Urinary bladder (tissue), 4 donors: ENCODE results near the gene CTXND1. TPM values are rescaled to one million over a fixed set of nuclear protein-coding genes. Genes with fewer than 3 reads are reported as not detected.
"Not testable (repeated sequence)": the region's sequence is repeated elsewhere in the genome, so short reads cannot be mapped to it uniquely, and the experiment has no call there.

Experiments
- DNase-seq: peaks from one replicate; pipeline ENCODE4 v3.0.0-alpha.2; 2015; ENCODE audit errors: extremely low spot score
- H3K27ac ChIP-seq: one replicate; pipeline ENCODE4 v1.5.1; 2013; ENCODE audit warnings: low read depth, mild to moderate bottlenecking, moderate library complexity
- H3K36me3 ChIP-seq: one replicate; pipeline ENCODE4 v1.6.1; 2013; ENCODE audit warnings: mild to moderate bottlenecking, moderate library complexity; ENCODE audit not compliant: insufficient read depth
- H3K4me1 ChIP-seq: one replicate; pipeline ENCODE4 v1.6.1; 2013; ENCODE audit warnings: mild to moderate bottlenecking, moderate library complexity; ENCODE audit not compliant: insufficient read depth
- H3K4me3 ChIP-seq: one replicate; pipeline ENCODE4 v1.5.1; 2013; ENCODE audit warnings: low read depth, low read length
- WGBS: extraction: QIAGEN DNeasy Blood & Tissue Kit; methylation state at CpG from one replicate; pipeline ENCODE4 v1.1.7; 2013; 5-methylcytosine and 5-hydroxymethylcytosine counted together
- polyA plus RNA-seq: library from polyadenylated mRNA; stranded (reverse); fragments of 200-250 nt; gene quantifications from one replicate; pipeline ENCODE4 v1.2.3, GENCODE V29; 2013
- total RNA-seq: library from RNA; depleted of rRNA; stranded (reverse); fragments of >200 nt; gene quantifications from one replicate; pipeline ENCODE4 v1.2.3, GENCODE V29; 2014
- donor health status: healthy with polysubstance abuse.
- donor health status: healthy.

The CTXND1 gene
- total and polyA plus RNA-seq, 2 donors: 0.42 to 0.79 TPM

GRCh38 chr15:80163217-80163616 is 88.8 kb downstream of the CTXND1 start:
- DNase-seq: no peak
- WGBS: 94% methylated on average over 5 of the region's 5 CpGs
- Histone ChIP-seq H3K4me3 (no peak overlapping the region), H3K4me1 (no peaks in the 10 kb centered on the region), H3K36me3 (no peaks in the 10 kb centered on the region), H3K27ac (no peak overlapping the region)

DNA sequence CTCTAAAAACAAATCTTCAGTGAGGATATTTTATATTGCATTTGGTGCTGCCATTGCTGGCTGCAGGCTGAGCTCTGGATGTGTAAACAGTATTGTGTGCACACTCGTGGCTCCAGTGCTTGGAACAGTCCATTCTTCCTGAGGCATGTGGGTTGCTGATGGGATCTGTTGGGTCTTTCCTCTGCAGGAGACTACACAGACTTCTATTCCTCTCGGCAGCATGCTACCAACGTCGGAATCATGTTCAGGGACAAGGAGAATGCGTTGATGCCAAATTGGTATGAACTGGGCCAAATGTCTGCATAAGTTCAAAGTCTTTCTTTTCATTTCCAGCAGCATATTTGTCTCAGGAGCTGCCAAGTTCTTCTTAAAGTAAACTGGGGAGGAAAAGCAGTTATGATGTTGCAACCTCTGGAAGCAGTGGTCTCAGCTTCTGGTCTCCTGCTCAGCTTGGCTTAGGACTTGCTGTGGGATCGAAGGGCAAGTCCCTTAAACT is 89.9 kb downstream of the CTXND1 start:
- H3K4me1 ChIP-seq: no peaks in the 10 kb centered on the region
- H3K27ac ChIP-seq: no peak overlapping the region
- DNase-seq: no peak
- H3K36me3 ChIP-seq: no peaks in the 10 kb centered on the region
- no peak overlapping the region for H3K4me3 ChIP-seq
- WGBS: 41% methylated on average over 6 of the region's 6 CpGs

DNA sequence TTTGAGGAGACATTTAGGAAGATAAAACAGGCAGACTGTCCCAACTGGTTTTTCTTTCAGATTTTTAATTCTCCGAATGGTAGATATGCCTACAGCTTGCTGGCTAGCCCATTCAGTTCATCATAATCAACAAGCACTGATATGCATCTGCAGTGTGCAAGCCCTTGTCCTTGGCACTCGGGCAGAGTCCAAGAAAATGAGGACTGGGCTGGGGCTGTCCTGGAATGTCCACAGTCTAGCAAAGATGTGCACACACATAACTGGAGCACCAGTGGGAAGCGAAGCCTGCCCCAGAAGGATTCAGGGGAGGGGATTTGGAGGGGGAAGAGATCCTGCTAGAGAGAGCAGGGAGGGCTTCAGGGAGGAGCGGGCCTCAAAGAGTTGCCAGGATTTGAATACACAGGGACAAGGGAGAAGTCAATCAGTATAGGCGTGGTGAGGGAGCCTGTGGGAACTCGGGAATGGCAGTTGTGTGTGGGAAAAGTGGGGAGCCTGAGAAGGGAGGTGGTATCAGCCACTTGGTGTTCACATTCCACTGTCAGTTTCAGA is 90.5 kb downstream of the CTXND1 start:
- H3K4me3 ChIP-seq: no peak overlapping the region
- H3K36me3 ChIP-seq: no peaks in the 10 kb centered on the region
- no peak overlapping the region for H3K27ac ChIP-seq
- DNase-seq: no peak
- 84% methylated on average over 6 of the region's 6 CpGs for WGBS
- H3K4me1 ChIP-seq: no peaks in the 10 kb centered on the region

DNA sequence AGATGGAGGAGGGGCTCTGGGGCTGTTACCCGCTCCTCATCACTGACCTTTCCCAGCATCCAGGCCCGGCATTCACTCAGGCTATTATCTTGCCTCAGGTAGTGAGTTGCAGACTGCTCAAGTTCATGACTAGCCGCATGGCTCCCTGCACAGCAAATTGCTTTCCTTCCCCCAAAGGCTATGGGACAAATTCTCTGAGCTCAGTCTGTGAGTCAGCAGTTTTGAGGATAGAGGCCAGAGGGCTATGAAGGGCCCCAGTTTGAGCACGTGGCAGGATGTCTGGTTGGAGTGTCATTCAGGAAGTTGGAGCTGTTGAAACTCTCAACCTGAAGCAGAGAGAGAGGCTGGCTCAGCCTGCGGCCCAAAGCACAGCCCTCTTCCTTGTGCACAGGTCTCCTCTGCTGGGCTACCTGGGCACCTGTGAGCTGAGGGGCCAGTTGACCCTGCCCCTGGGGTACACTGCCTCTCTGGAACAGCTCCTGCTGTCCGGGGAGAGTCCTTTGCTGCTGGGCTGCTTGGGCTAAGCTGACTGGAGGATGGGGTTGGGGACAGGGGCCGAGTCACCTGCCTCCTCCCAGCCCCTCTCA is 91.3 kb downstream of the CTXND1 start:
- Histone ChIP-seq H3K4me1 (no peaks in the 10 kb centered on the region), H3K36me3 (no peaks in the 10 kb centered on the region), H3K27ac (no peak overlapping the region), H3K4me3 (no peak overlapping the region)
- 72% methylated on average over 7 of the region's 7 CpGs for WGBS
- no peak for DNase-seq

- Histone ChIP-seq H3K27ac (no peak overlapping the region), H3K36me3 (no peaks in the 10 kb centered on the region), H3K4me1 (no peaks in the 10 kb centered on the region), H3K4me3 (no peak overlapping the region)
- WGBS: 92% methylated on average over 12 of the region's 12 CpGs
- DNase-seq: no peak
These were observed 92.0 kb downstream of the CTXND1 start for GRCh38 chr15:80159811-80160569.

GRCh38 chr15:80159301-80159700 is 92.7 kb downstream of the CTXND1 start:
- no peaks in the 10 kb centered on the region for H3K36me3 ChIP-seq
- H3K4me1 ChIP-seq: no peaks in the 10 kb centered on the region
- 95% methylated on average over 5 of the region's 5 CpGs for WGBS
- no peak for DNase-seq
- no peak overlapping the region for H3K27ac ChIP-seq
- H3K4me3 ChIP-seq: no peak overlapping the region

DNA sequence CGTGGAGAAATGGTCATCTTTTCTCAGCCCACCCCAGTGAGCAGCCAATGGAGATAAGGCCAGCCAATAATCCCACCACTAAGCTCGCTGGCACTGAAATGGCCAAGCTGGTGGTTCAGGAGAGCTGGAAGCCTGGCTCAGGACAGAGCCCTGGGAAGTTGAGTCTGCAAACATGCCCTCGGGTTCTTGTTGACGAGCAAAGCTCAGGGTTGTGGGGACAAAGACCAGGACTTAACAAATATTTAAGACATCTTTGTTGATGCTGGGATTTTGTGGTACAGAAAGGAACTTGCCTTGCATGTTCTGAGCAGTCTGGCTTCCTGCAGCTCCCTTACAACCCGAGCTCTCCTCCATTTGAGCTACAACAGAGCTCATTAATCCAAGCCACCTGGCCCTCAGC is 94.8 kb downstream of the CTXND1 start:
- Histone ChIP-seq H3K4me3 (no peak overlapping the region), H3K4me1 (no peaks in the 10 kb centered on the region), H3K27ac (no peak overlapping the region), H3K36me3 (no peaks in the 10 kb centered on the region)
- no peak for DNase-seq
- 85% methylated on average over 5 of the region's 5 CpGs for WGBS

DNA sequence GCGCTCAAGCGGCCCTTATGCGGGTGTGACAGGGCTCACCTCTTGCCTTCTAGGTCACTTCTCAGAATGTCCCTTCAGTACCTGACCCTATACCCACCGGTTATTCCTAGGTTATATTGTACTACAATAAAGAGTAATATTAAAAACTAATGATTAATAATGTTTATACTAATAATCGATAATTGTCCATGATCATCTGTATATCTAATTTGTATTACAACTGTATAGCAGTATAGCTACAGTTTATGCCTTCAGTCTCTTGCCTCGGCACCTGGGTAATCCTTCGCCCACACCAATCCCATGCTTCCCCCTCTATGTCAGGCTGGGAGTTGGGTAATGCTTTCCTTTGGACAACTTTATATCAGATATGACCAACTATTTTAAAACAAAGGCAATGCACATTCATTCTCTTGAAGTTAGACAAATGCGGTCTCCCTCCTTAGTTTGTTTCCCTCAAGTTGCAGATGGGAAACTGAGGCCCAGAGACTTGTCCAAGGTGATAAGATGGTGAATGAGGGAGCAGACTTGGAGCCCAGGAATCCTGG is 95.8 kb downstream of the CTXND1 start:
- Histone ChIP-seq H3K36me3 (no peaks in the 10 kb centered on the region), H3K27ac (no peak overlapping the region), H3K4me3 (no peak overlapping the region), H3K4me1 (no peaks in the 10 kb centered on the region)
- 97% methylated on average over 8 of the region's 8 CpGs for WGBS
- no peak for DNase-seq

DNA sequence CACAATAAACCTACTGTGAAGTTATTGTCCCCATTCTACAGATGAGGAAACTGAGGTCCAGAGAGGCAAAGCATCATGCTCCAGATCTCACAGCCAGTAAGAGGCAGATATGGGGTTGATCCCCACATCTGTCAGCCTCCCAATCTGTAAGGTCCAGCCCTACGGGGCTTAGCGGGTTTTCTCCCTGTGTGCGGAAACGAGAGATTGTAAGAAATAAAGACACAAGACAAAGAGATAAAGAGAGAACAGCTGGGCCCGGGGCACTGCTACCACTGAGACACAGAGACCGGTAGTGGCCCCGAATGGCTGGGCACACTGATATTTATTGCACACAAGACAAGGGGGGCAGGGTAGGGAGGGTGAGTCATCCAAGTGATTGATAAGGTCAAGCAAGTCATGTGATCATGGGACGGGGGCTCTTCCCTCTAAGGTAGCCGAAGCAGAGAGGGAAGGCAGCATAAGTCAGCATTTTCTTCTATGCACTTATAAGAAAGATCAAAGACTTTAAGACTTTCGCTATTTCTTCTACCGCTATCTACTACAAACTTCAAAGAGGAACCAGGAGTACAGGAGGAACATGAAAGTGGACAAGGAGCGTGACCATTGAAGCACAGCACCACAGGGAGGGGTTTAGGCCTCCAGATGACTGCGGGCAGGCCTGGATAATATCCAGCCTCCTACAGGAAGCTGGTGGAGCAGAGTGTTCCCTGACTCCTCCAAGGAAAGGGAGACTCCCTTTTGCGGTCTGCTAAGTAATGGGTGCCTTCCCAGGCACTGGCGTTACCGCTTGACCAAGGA is 96.4 kb downstream of the CTXND1 start:
- not testable (repeated sequence) for H3K27ac ChIP-seq, DNase-seq, H3K36me3 ChIP-seq, H3K4me1 ChIP-seq, H3K4me3 ChIP-seq
- 82% methylated on average over 16 of the region's 16 CpGs for WGBS

- no peaks in the 10 kb centered on the region for H3K4me1 ChIP-seq
- 90% methylated on average over 5 of the region's 5 CpGs for WGBS
- DNase-seq: no peak
- H3K36me3 ChIP-seq: no peaks in the 10 kb centered on the region
- H3K27ac ChIP-seq: no peak overlapping the region
- no peak overlapping the region for H3K4me3 ChIP-seq
These were observed 97.0 kb downstream of the CTXND1 start for GRCh38 chr15:80155001-80155377.

DNA sequence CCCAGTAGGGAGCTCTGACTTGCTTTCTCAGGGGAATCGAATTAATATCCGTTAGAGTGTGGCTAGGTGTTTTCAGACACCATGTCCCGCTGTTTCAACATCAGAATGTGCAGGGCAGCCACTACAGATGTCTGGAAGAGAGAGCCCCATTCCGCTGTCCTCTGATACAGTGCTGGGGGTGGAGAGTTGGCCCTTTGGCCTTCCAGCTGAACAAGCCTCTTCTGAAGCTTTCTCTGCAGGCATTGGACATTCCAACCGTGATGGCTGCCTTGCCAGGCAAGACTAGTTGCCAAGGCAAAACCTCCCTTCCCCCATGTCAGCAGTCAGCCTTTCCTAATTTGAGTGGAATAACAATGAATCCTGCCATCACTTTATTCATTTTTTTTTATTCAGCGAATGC is 97.7 kb downstream of the CTXND1 start:
- no peaks in the 10 kb centered on the region for H3K36me3 ChIP-seq
- H3K27ac ChIP-seq: no peak overlapping the region

GRCh38 chr15:80153900-80154299 is 98.1 kb downstream of the CTXND1 start:
- Histone ChIP-seq H3K4me3 (no peak overlapping the region), H3K36me3 (no peaks in the 10 kb centered on the region), H3K4me1 (no peaks in the 10 kb centered on the region), H3K27ac (no peak overlapping the region)
- 81% methylated on average over 4 of the region's 4 CpGs for WGBS
- DNase-seq: no peak

More for the DNA sequence above, 97.7 kb downstream of the CTXND1 start:
- Histone ChIP-seq H3K4me1 (no peaks in the 10 kb centered on the region), H3K4me3 (no peak overlapping the region)
- DNase-seq: no peak
- 90% methylated on average over 6 of the region's 6 CpGs for WGBS
